BLaER1 (cell line): Measurements from ENCODE around the gene GSTM2.

Experiments
- H3K27ac ChIP-seq: shearing (Covaris generic); formaldehyde crosslinking; 2 replicates; pipeline ENCODE4 v1.8.1; 2022
- H3K27me3 ChIP-seq: shearing (Covaris generic); formaldehyde crosslinking; 2 replicates; pipeline ENCODE4 v1.8.1; 2022
- H3K36me3 ChIP-seq: shearing (Covaris generic); formaldehyde crosslinking; 2 replicates; pipeline ENCODE4 v1.8.1; 2022
- H3K4me1 ChIP-seq: shearing (Covaris generic); formaldehyde crosslinking; 2 replicates; pipeline ENCODE4 v1.8.1; 2022
- H3K4me2 ChIP-seq: shearing (Covaris generic); formaldehyde crosslinking; 2 replicates; pipeline ENCODE4 v1.8.1; 2022
- H3K4me3 ChIP-seq: shearing (Covaris generic); formaldehyde crosslinking; 2 replicates; pipeline ENCODE4 v1.8.1; 2022
- H3K9ac ChIP-seq: shearing (Covaris generic); formaldehyde crosslinking; 2 replicates; pipeline ENCODE4 v1.8.1; 2022
- H3K9me3 ChIP-seq: shearing (Covaris generic); formaldehyde crosslinking; 2 replicates; pipeline ENCODE4 v1.8.1; 2022
- H4K20me1 ChIP-seq: shearing (Covaris generic); formaldehyde crosslinking; 2 replicates; pipeline ENCODE4 v1.8.1; 2022
- Cebpa-rat ChIP-seq: shearing (Covaris generic); IDR thresholded peaks from 2 replicates; pipeline ENCODE4 v1.8.1; 2022

Gene GSTM2

DNA sequence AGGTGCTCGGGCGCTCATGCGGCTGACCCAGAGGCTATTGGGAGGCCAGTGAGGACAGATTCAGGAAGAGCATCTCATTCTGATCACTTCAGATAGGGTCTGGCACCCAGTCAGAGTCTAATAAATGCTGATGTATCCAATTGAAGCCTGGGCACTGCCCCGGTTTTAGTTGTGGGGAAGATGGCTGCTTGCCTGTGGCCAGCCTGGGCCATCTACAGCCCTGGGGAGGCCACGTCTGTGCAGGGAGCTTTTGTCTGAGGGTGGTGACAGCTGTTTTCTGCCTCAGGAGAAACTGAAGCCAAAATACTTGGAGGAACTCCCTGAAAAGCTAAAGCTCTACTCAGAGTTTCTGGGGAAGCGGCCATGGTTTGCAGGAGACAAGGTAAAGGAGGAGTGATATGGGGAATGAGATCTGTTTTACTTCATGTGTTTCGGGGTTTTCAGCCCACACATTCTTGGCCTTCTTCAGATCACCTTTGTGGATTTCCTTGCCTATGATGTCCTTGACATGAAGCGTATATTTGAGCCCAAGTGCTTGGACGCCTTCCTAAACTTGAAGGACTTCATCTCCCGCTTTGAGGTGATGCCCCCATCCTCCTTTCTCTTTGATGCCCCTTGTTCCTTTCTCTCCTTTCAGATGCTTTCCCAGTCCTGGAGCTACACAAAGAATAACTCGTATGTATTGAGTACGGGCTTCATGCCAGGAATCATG lies 47.0 kb downstream of the GSTM2 start:
- Histone ChIP-seq H3K4me3 (no peak overlapping the region), H3K4me1 (no peaks in the 10 kb centered on the region), H3K4me2 (no peak overlapping the region), H3K27ac (no peak overlapping the region), H4K20me1 (no peaks in the 10 kb centered on the region), H3K36me3 (no peaks in the 10 kb centered on the region), H3K27me3 (peaks cover 11% of the 10 kb centered on the region), H3K9me3 (peaks cover 18% of the 10 kb centered on the region), H3K9ac (no peak overlapping the region)
- no peak for TF ChIP-seq Cebpa-rat

DNA sequence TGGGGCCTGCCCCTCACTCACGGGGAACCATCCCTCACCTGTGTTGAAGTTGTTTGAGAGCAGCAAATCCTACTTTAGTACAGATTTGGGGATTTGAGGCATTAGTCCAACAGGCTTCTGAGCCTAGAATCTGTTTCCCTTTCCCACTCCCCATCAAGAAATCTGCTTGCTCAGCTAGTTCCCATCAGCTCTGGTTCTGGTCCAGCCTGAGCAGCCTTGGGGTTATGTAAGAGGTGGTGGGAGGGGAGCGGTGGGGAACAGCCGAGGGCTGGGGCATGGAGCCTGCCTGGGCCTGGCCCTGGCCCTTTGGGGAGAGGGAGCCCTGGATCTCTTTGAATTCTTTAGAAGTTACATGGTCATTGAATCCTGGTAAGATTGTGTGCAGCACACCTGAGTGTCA lies 48.3 kb downstream of the GSTM2 start:
- Histone ChIP-seq H3K4me1 (no peaks in the 10 kb centered on the region), H3K4me2 (no peak overlapping the region), H3K27me3 (peaks cover 11% of the 10 kb centered on the region), H3K36me3 (no peaks in the 10 kb centered on the region), H3K9ac (no peak overlapping the region), H3K27ac (no peak overlapping the region), H3K9me3 (peaks cover 10% of the 10 kb centered on the region; the same call in 1 of the 2 replicates), H4K20me1 (no peaks in the 10 kb centered on the region), H3K4me3 (no peak overlapping the region)
- no peak for TF ChIP-seq Cebpa-rat

DNA sequence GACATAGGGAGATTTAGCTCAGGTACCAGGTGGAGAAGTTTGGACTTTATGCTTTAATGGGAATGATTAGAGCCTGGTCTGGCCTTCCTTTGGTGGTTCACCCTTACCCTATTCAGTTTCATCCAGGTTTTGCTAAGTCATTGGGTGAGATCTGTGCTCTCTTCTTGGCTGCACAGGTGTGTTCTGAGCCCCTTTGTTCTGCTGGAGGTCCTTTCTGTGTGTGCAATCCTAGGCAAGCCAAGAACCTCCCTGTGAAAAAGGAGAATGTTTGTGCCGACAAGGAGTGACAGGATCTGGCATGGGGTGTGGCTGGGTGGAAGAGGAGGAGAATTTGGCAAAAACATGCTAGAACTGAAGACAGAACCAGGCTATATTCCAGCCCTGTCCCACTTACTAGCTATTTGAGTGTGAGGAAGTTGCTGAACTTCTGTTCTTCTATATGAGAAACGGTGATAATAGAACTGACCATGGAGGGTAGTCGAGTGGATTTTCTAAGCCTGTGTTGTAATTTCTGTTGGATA lies 48.8 kb downstream of the GSTM2 start:
- H3K4me2 ChIP-seq, result no peak overlapping the region
- H3K9ac ChIP-seq, result no peak overlapping the region
- TF ChIP-seq Cebpa-rat, result no peak
- no peaks in the 10 kb centered on the region for H4K20me1 ChIP-seq
- H3K36me3 ChIP-seq, result no peaks in the 10 kb centered on the region
- no peak overlapping the region for H3K4me3 ChIP-seq
- peaks cover 10% of the 10 kb centered on the region; the same call in 1 of the 2 replicates for H3K9me3 ChIP-seq
- peaks cover 11% of the 10 kb centered on the region for H3K27me3 ChIP-seq
- H3K4me1 ChIP-seq, result no peaks in the 10 kb centered on the region
- no peak overlapping the region for H3K27ac ChIP-seq

DNA sequence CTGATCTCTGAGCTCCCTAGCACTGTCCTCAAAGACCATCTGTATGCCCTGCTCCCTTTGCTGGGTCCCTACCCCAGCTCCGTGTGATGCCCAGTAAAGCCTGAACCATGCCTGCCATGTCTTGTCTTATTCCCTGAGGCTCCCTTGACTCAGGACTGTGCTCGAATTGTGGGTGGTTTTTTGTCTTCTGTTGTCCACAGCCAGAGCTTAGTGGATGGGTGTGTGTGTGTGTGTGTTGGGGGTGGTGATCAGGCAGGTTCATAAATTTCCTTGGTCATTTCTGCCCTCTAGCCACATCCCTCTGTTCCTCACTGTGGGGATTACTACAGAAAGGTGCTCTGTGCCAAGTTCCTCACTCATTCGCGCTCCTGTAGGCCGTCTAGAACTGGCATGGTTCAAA lies 49.9 kb downstream of the GSTM2 start:
- H3K27ac ChIP-seq, result no peak overlapping the region

DNA sequence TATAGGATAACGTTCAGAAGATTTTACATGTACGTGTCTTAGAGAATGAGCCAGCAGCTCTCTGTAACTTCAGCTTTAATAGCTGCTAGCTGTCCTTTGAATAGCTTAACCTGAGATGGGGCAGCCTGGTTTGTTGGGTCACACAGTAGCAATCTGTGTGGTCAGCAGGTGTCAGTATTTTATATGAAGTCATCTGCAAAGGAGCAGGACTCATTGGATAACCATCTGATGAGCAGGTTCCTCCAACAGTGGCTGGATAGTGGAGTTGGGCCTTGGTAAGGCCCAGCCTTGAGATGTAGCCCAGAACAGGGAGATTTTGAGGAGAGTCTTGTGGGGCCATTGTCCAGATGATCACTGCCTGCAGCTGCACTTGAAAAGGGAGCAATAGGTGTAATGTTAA lies 50.6 kb downstream of the GSTM2 start:
- Histone ChIP-seq H3K27ac (no peak overlapping the region), H3K27me3 (no peaks in the 10 kb centered on the region), H3K9me3 (no peaks in the 10 kb centered on the region), H3K4me2 (no peak overlapping the region), H3K36me3 (no peaks in the 10 kb centered on the region), H3K4me3 (no peak overlapping the region), H3K9ac (no peak overlapping the region), H3K4me1 (no peaks in the 10 kb centered on the region), H4K20me1 (no peaks in the 10 kb centered on the region)
- TF ChIP-seq Cebpa-rat, result no peak

More for the DNA sequence above, 49.9 kb downstream of the GSTM2 start:
- H3K27me3 ChIP-seq, result peaks cover under 1% of the 10 kb centered on the region; the same call in 1 of the 2 replicates
- H3K4me1 ChIP-seq, result no peaks in the 10 kb centered on the region
- no peaks in the 10 kb centered on the region for H4K20me1 ChIP-seq
- no peak for TF ChIP-seq Cebpa-rat
- H3K4me3 ChIP-seq, result no peak overlapping the region
- no peaks in the 10 kb centered on the region for H3K9me3 ChIP-seq
- no peak overlapping the region for H3K4me2 ChIP-seq
- no peak overlapping the region for H3K9ac ChIP-seq
- no peaks in the 10 kb centered on the region for H3K36me3 ChIP-seq

DNA sequence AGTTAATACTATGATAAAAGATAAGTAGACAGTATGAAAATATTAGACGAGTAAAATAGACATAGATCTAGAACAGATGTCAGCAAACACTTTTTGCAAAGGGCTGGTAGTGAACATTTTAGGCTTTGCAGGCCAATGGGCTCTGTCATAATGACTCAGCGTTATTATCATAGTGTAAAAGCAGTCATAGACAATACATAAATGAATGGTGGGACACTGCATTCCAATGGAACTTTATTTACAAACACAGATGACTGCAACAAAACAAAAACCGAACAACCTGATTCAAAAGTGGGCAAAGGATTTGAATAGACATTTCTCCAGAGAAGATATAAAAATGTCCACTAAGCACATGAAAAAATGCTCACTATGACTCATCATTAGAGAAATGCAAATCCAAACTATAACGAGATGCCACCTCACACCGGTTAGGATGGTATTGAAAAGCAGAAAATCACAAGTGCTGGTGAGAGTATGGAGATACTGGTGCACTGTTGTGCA lies 51.5 kb downstream of the GSTM2 start:
- H3K9me3 ChIP-seq, result no peaks in the 10 kb centered on the region
- H4K20me1 ChIP-seq, result no peaks in the 10 kb centered on the region
- H3K36me3 ChIP-seq, result no peaks in the 10 kb centered on the region
- H3K4me1 ChIP-seq, result no peaks in the 10 kb centered on the region
- no peak overlapping the region for H3K27ac ChIP-seq
- no peak for TF ChIP-seq Cebpa-rat
- H3K9ac ChIP-seq, result no peak overlapping the region
- H3K4me3 ChIP-seq, result no peak overlapping the region
- no peaks in the 10 kb centered on the region for H3K27me3 ChIP-seq
- no peak overlapping the region for H3K4me2 ChIP-seq

DNA sequence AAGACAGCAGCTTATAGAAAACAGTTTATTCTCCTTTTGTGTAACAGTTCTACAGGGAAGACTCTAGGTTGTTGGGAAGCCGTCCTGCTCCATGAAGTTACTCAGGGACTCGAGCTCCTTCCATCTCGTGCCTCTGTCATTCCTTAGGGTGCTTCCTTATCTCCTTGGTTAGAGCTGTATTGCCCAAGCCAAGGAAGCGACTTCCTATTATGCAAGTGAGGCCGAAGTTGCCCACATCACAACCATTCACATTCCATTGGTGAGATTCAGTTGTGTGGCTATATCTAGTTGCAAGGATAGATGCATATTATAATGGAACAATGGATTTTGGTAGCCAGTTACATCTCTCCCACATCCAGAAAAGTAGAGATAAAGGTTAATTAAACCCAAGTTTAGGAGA lies 53.2 kb downstream of the GSTM2 start:
- Histone ChIP-seq H3K9me3 (no peaks in the 10 kb centered on the region), H3K27ac (no peak overlapping the region), H3K36me3 (no peaks in the 10 kb centered on the region), H4K20me1 (no peaks in the 10 kb centered on the region), H3K4me2 (no peak overlapping the region), H3K4me3 (no peak overlapping the region), H3K27me3 (no peaks in the 10 kb centered on the region), H3K9ac (no peak overlapping the region), H3K4me1 (no peaks in the 10 kb centered on the region)
- TF ChIP-seq Cebpa-rat, result no peak

DNA sequence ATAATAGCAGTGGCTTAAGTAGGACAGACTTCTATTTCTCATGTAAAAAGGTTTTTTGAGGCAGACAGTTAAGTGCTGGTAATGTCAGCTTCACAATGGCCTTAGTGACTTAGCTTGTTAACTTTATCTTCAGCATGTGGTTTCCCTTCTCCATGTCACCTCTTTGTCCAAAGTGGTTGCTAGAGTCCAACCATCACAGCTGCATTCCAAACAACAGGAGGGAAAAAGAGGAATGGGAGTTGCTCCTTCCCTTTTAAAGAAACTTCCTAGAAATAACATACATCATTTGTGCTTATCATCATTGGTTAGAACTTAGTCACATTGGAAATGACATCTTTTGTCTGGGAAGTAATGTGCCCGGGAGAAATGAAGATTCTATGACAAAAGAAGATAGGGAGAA lies 54.1 kb downstream of the GSTM2 start:
- no peaks in the 10 kb centered on the region for H3K36me3 ChIP-seq

DNA sequence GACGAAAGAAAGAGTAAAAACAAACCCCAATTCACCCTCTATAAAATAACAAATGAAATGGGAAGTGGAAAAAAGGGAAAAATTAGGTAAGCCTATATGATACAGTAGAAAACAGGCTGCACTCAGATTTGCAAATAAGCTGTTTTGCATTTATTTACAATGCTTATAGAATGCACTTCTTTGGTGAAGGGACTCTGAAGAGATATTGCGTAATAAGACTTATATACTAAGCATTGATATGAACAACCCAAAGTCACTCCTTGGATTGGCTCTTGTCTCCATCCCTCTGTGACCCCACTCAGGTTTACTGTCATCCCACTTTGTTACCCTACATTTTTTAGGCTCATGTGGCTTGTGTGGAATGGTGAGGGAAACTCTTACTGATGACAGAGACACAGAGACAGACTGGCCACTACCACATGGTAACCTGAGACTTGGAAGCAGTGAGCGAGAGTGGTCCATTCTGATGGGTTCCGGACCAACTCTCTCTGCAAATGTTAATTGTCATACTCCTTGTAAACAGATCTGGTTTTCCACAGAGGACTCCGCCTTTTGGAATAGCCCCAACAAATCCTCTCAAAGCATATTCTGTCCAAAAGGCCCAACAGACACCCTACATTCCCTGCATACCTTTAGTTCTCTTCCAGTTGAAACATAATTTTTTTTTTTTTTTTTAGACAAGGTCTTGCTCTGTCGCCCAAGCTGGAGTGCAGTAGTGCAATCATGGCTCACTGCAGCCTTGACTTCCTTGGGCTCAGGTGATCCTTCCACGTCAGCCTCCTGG lies 55.2 kb downstream of the GSTM2 start:
- Histone ChIP-seq H3K4me1 (0 out of 2 replicates have a peak, but pooled peaks cover 5% of the 10 kb centered on the region), H3K9ac (no peak overlapping the region), H3K4me3 (no peak overlapping the region), H3K36me3 (no peaks in the 10 kb centered on the region), H3K27me3 (no peaks in the 10 kb centered on the region), H3K27ac (no peak overlapping the region), H4K20me1 (no peaks in the 10 kb centered on the region), H3K9me3 (peaks cover 9% of the 10 kb centered on the region; the same call in 1 of the 2 replicates), H3K4me2 (no peak overlapping the region)
- TF ChIP-seq Cebpa-rat, result peak; percentile 60; the same call in 1 of the 2 replicates

More for the DNA sequence above, 54.1 kb downstream of the GSTM2 start:
- Histone ChIP-seq H4K20me1 (no peaks in the 10 kb centered on the region), H3K27ac (no peak overlapping the region), H3K4me2 (no peak overlapping the region), H3K9me3 (peaks cover 4% of the 10 kb centered on the region; the same call in 1 of the 2 replicates), H3K9ac (no peak overlapping the region), H3K4me3 (no peak overlapping the region), H3K4me1 (0 out of 2 replicates have a peak, but pooled peaks cover 4% of the 10 kb centered on the region), H3K27me3 (no peaks in the 10 kb centered on the region)
- no peak for TF ChIP-seq Cebpa-rat
